Transverse colon (tissue), 3 donors: Measurements from ENCODE around the gene ZC3H12C.

Experiments used
- CTCF ChIP-seq, 5 experiments: fragments of 200-600 bp in 3 of 5; fragments of 450-650 bp in 2 of 5; sonication (generic) in 3 of 5; IDR thresholded peaks; 1 replicate in 2 of 5; 2 replicates in 3 of 5; pipeline ENCODE4 v1.5.1; 2016 to 2017; ENCODE audit warnings: antibody characterized with exemption in 5 of 5, inconsistent platforms in 3 of 5, mild to moderate bottlenecking in 2 of 5, moderate library complexity in 1 of 5
- POLR2A ChIP-seq: fragments of 450-650 bp; IDR thresholded peaks from one replicate; pipeline ENCODE4 v1.6.1; 2016; ENCODE audit warnings: antibody characterized with exemption, mild to moderate bottlenecking, moderate library complexity

GRCh38 chr11:110072930-110073329 lies 20.3 kb upstream of the ZC3H12C start:
- TF ChIP-seq CTCF (IDR thresholded peaks at IDR 0.05) (no peak), POLR2A (no peak)
